ENCODE measurements around the gene PRAMEF27.
"Not testable (repeated sequence)": the region's sequence is repeated elsewhere in the genome, so short reads cannot be mapped to it uniquely, and the experiment has no call there.

PRAMEF27 gene

DNA sequence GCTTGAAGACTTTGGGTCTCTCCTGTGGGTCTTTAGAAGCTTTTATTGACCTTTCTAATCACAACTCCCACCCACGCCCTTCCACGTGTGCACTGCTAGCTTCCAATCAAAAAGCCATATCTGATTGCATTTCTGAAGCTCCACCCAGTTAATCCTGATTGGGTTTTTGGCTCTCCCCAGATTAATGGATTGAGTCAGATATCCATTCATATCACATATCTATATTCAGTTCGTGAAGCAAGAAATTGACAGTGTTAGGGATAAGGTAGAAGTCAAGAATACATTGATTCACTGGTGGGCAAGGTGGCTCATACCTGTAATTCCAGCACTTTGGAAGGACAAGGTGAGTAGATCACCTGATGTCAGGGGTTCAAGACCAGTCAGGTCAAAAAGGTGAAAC lies at the start of gene PRAMEF27:
Gene PRAMEF27 (minus strand): TSS at position 101 of the 400 bp plus-strand sequence. CDS start 2,916 bp downstream, outside the sequence.
- H3K9ac ChIP-seq (ENCODE audit: insufficient read length, low read depth); H3K4me1 ChIP-seq (ENCODE audit: insufficient read depth, insufficient read length); DNase-seq (ENCODE audit: low read depth, low spot score); H3K4me3 ChIP-seq (ENCODE audit: insufficient read length, low read depth); H3K36me3 ChIP-seq (ENCODE audit: insufficient read depth, insufficient read length, low read length); H3K27me3 ChIP-seq (ENCODE audit: insufficient read depth, insufficient read length); H3K9me3 ChIP-seq (ENCODE audit: insufficient read depth, low read length): not testable (repeated sequence)

DNA sequence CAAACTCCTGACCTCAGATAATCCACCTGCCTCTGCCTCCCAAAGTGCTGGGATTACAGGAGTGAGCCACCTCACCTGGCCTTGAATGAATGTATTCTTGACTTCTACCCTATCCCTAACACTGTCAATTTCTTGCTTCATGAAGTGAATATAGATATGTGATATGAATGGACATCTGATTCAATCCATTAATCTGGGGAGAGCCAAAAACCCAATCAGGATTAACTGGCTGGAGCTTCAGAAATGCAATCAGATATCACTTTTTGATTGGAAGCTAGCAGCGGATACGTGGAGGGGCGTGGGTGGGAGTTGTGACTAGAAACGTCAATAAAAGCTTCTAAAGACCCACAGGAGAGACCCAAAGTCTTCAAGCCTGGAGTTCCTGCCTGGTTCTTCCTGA lies 14.1 kb upstream of the PRAMEF27 start, which contains the start of gene PRAMEF25:
Gene PRAMEF25 (plus strand): TSS at position 301 of the 400 bp plus-strand sequence. CDS start 2,920 bp downstream, outside the sequence.
- H3K9me3 ChIP-seq (ENCODE audit: insufficient read depth, low read length); H3K27me3 ChIP-seq (ENCODE audit: insufficient read depth, insufficient read length); H3K36me3 ChIP-seq (ENCODE audit: insufficient read depth, insufficient read length, low read length); H3K9ac ChIP-seq (ENCODE audit: insufficient read length, low read depth); H3K4me1 ChIP-seq (ENCODE audit: insufficient read depth, insufficient read length); H3K4me3 ChIP-seq (ENCODE audit: insufficient read length, low read depth); DNase-seq (ENCODE audit: low read depth, low spot score): not testable (repeated sequence)

DNA sequence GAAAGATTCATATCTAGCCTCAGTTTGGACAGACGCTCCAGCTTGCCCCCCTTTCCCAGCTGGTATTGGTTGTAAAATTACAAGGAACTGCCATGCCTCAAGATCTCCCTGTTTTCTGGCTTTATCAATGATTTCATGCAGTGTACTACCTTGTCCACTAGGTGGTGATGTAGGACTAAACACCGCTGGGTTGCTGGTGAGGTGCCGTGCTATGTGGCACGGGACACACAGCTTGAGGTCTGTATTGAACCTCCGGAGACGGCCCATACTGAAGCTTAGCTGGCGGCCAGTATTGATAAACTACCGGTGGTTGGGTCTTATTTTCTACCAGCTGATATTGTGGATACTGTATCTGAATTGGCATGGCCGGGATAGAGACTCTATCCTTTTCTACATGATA lies 36.5 kb downstream of the PRAMEF27 start:
- H3K27me3 ChIP-seq (ENCODE audit: insufficient read depth, insufficient read length); H3K9ac ChIP-seq (ENCODE audit: insufficient read length, low read depth); H3K9me3 ChIP-seq (ENCODE audit: insufficient read depth, low read length); H3K4me3 ChIP-seq (ENCODE audit: insufficient read length, low read depth); DNase-seq (ENCODE audit: low read depth, low spot score); H3K36me3 ChIP-seq (ENCODE audit: insufficient read depth, insufficient read length, low read length); H3K4me1 ChIP-seq (ENCODE audit: insufficient read depth, insufficient read length): not testable (repeated sequence)

DNA sequence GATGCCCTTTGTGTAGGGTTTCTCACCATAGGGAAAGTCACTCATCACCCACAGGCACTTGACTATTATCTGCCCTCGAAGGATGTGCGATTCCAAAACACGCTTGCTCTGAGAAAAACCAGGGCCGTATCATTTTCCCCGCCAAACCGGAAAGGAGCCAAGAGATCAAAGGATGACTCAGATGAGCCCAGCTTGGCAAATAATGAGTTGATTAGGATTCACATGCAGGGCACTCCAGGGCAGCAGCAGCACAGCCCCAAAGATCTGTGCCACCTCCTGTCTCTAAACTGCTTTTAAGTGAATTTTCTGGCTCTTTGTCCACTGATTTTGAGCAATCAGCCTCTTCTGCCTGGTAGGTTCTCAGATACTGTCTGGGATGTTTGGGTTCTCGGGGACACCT lies 44.4 kb downstream of the PRAMEF27 start:
- H3K4me1 ChIP-seq (ENCODE audit: insufficient read depth, insufficient read length); H3K9ac ChIP-seq (ENCODE audit: insufficient read length, low read depth); DNase-seq (ENCODE audit: low read depth, low spot score); H3K4me3 ChIP-seq (ENCODE audit: insufficient read length, low read depth); H3K36me3 ChIP-seq (ENCODE audit: insufficient read depth, insufficient read length, low read length); H3K27me3 ChIP-seq (ENCODE audit: insufficient read depth, insufficient read length); H3K9me3 ChIP-seq (ENCODE audit: insufficient read depth, low read length): not testable (repeated sequence)

DNA sequence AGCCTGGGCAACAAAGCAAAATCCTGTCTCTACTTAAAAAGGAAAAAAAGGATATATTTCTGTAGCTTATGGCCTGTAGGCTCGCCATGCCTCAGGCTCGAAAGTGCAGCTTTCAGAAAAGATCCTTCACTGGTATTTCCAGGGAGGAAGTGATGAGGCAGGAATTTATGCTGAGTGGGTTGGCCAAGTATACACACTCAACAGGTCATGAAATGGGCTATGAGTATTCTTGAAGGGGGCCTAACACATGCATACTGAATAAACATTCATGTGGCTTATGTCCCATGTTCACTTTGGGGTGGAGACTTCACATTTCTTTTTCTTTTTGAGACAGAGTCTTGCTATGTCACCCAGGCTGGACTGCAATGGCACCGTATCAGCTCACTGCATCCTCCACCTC lies 47.0 kb downstream of the PRAMEF27 start:
- not testable (repeated sequence) for H3K4me3 ChIP-seq (ENCODE audit: insufficient read length, low read depth); H3K9me3 ChIP-seq (ENCODE audit: insufficient read depth, low read length); H3K27me3 ChIP-seq (ENCODE audit: insufficient read depth, insufficient read length); H3K9ac ChIP-seq (ENCODE audit: insufficient read length, low read depth); DNase-seq (ENCODE audit: low read depth, low spot score); H3K36me3 ChIP-seq (ENCODE audit: insufficient read depth, insufficient read length, low read length); H3K4me1 ChIP-seq (ENCODE audit: insufficient read depth, insufficient read length)

DNA sequence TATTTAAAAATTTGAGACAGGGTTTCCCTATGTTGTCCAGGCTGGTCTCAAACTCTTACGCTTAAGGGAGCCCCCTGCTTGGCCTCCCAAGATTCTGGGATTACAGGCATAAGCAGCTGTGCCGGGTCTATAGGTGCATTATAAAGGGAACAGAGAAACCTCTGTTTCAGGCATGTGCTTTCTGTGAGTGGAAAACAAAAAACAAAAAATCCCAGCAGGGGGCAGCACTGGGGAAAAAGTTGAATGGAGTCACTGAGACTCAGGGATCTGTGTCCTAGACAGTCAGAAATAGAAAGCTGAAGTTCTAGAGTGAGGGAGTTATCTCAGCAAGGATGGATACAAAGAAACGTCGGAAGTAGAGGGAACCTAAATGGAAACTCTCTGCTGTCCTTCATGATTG lies 50.6 kb downstream of the PRAMEF27 start:
- H3K9ac ChIP-seq (ENCODE audit: insufficient read length, low read depth); H3K27me3 ChIP-seq (ENCODE audit: insufficient read depth, insufficient read length); H3K4me1 ChIP-seq (ENCODE audit: insufficient read depth, insufficient read length); H3K36me3 ChIP-seq (ENCODE audit: insufficient read depth, insufficient read length, low read length); H3K9me3 ChIP-seq (ENCODE audit: insufficient read depth, low read length); H3K4me3 ChIP-seq (ENCODE audit: insufficient read length, low read depth); DNase-seq (ENCODE audit: low read depth, low spot score): not testable (repeated sequence)
